ENCODE measurements around the gene IGFBP7.

Gene IGFBP7

GRCh38 chr4:57093845-57094831, 16.0 kb downstream of the IGFBP7 start:
- no peak overlapping the region for H3K4me3 ChIP-seq (replicated peaks in 1 of 2; ENCODE audit: low read depth in 2 of 2, low read length in 2 of 2)
- TF ChIP-seq CTCF (IDR thresholded peaks at IDR 0.05; ENCODE audit: low read depth, low read length) = no peak
- DNase-seq (ENCODE audit: low read depth in 2 of 2) = peak in 1 of 2 donors; percentile 80

- no peak for DNase-seq (ENCODE audit: low read depth in 2 of 2)
- no peak for TF ChIP-seq CTCF (IDR thresholded peaks at IDR 0.05; ENCODE audit: low read depth, low read length)
- H3K4me3 ChIP-seq (replicated peaks in 1 of 2; ENCODE audit: low read depth in 2 of 2, low read length in 2 of 2) = no peak overlapping the region
Measured at GRCh38 chr4:57091657-57092162, 18.5 kb downstream of the IGFBP7 start.

- peak in 1 of 2 donors; percentile 61 for DNase-seq (ENCODE audit: low read depth in 2 of 2)
- H3K4me3 ChIP-seq (replicated peaks in 1 of 2; ENCODE audit: low read depth in 2 of 2, low read length in 2 of 2) = no peak overlapping the region
- TF ChIP-seq CTCF (IDR thresholded peaks at IDR 0.05; ENCODE audit: low read depth, low read length) = no peak
Measured at GRCh38 chr4:57090079-57090478, 20.1 kb downstream of the IGFBP7 start.

- peak in 1 of 2 donors; percentile 61 for DNase-seq (ENCODE audit: low read depth in 2 of 2)
- no peak for TF ChIP-seq CTCF (IDR thresholded peaks at IDR 0.05; ENCODE audit: low read depth, low read length)
- H3K4me3 ChIP-seq (replicated peaks in 1 of 2; ENCODE audit: low read depth in 2 of 2, low read length in 2 of 2) = no peak overlapping the region
Measured at GRCh38 chr4:57089549-57089948, 20.6 kb downstream of the IGFBP7 start.

- no peak for TF ChIP-seq CTCF (IDR thresholded peaks at IDR 0.05; ENCODE audit: low read depth, low read length)
- H3K4me3 ChIP-seq (replicated peaks in 1 of 2; ENCODE audit: low read depth in 2 of 2, low read length in 2 of 2) = no peak overlapping the region
- DNase-seq (ENCODE audit: low read depth in 2 of 2) = peak in 1 of 2 donors; percentile 47
Measured at GRCh38 chr4:57086031-57086723, 24.0 kb downstream of the IGFBP7 start.

- no peak for TF ChIP-seq CTCF (IDR thresholded peaks at IDR 0.05; ENCODE audit: low read depth, low read length)
- DNase-seq (ENCODE audit: low read depth in 2 of 2) = no peak
- no peak overlapping the region for H3K4me3 ChIP-seq (replicated peaks in 1 of 2; ENCODE audit: low read depth in 2 of 2, low read length in 2 of 2)
Measured at GRCh38 chr4:57085278-57085677, 24.9 kb downstream of the IGFBP7 start.
